SK-N-MC (cell line): ENCODE results near the gene IFFO2.

Source experiments
- DNase-seq: peaks from one replicate; pipeline ENCODE4 v3.0.0-alpha.2; 2011; ENCODE audit warnings: low read depth, low spot score
- H3K27ac ChIP-seq: fragments of 200-600 bp; sonication (generic); 2 replicates; pipeline ENCODE4 v1.5.1; 2016; ENCODE audit warnings: mixed run types
- H3K36me3 ChIP-seq: fragments of 200-600 bp; sonication (generic); 2 replicates; pipeline ENCODE4 v1.6.1; 2017; ENCODE audit warnings: antibody characterized with exemption, low read length, mixed read lengths; ENCODE audit not compliant: insufficient read depth
- H3K4me3 ChIP-seq: fragments of 200-600 bp; sonication (generic); 2 replicates; pipeline ENCODE4 v1.5.1; 2016
- H3K9ac ChIP-seq: fragments of 200-600 bp; sonication (generic); 2 replicates; pipeline ENCODE4 v1.8.0; 2017; ENCODE audit warnings: mixed run types, mixed read lengths; ENCODE audit not compliant: insufficient read length
- H3K9me3 ChIP-seq: fragments of 200-600 bp; sonication (generic); 2 replicates; pipeline ENCODE4 v1.6.1; 2017; ENCODE audit warnings: low read depth, mild to moderate bottlenecking, antibody characterized with exemption, low read length, moderate library complexity, mixed read lengths
- EZH2 ChIP-seq: fragments of 200-600 bp; sonication (generic); IDR thresholded peaks from one replicate; pipeline ENCODE4 v1.6.1; 2017; ENCODE audit warnings: antibody characterized with exemption
- FOXP2 ChIP-seq: optimal IDR thresholded peaks from 2 replicates; pipeline ENCODE3; 2011; ENCODE audit warnings: mild to moderate bottlenecking, moderate library complexity; ENCODE audit not compliant: insufficient read depth; ENCODE audit errors: extremely low read length, control extremely low read depth
- POLR2AphosphoS5 ChIP-seq: IDR thresholded peaks from 2 replicates; pipeline ENCODE4 v1.6.1; 2012; ENCODE audit warnings: mild to moderate bottlenecking, low read depth, low read length, borderline replicate concordance

Gene IFFO2

DNA sequence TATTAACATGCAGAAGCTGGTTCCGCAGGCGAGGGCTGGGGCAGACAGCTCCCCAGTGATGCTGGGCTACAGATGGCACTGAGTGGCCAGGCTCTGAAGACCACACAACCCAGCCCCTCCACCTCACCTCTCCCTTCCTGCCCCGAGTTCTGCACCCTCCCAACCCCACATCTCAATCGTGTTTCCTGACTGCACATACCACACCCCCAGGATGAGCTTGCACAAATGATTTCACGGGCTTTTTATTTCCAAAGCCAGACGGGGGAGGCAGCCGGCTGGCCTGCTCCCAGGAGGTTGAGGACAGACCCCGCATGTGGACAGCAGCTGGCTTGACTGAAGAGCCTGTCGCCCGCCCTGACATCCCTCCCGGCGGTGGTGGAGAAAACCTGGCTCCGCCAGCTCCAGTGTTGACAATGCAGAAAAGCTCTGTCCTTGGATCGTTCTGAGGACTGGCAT is 32.7 kb downstream of the IFFO2 start:
- H3K4me3 ChIP-seq = no peak overlapping the region
- no peak for DNase-seq

GRCh38 chr1:18922848-18923755 is 33.4 kb downstream of the IFFO2 start:
- no peak for DNase-seq
- no peaks in the 10 kb centered on the region for H3K9me3 ChIP-seq
- H3K4me3 ChIP-seq = no peak overlapping the region
- no peaks in the 10 kb centered on the region; the same call in 1 of the 2 replicates for H3K36me3 ChIP-seq
- no peak overlapping the region for H3K9ac ChIP-seq
- peak overlapping the region; percentile 46 for H3K27ac ChIP-seq
- TF ChIP-seq FOXP2 = no peak
- TF ChIP-seq EZH2 = no peak
- no peak for TF ChIP-seq POLR2AphosphoS5

More for the DNA sequence above, 32.7 kb downstream of the IFFO2 start:
- TF ChIP-seq EZH2 (no peak), FOXP2 (no peak), POLR2AphosphoS5 (no peak)
- H3K9ac ChIP-seq = no peak overlapping the region
- H3K36me3 ChIP-seq = no peaks in the 10 kb centered on the region; the same call in 1 of the 2 replicates
- no peaks in the 10 kb centered on the region for H3K9me3 ChIP-seq
- no peak overlapping the region for H3K27ac ChIP-seq

DNA sequence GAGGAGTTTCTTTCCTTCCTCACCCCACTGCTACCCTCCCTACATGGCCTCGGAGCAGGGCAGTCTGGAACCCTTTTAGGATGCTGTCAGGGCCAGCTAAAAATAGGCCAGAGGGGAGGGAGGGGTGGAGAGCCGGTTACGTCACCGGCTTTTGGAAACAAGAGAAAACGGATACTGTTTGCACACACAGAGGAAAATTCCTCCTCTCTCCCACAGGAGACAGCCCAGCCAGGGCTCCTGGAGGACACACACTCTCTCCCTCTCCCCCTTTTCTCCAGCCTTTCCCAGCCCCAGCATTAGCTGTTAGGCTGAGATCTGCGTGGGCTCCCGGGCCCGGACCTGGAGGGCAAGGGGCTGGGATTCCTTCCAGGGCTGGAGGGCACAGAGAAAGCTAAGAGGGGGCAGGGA is 34.2 kb downstream of the IFFO2 start:
- H3K27ac ChIP-seq = peak overlapping the region; percentile 46
- H3K9me3 ChIP-seq = no peaks in the 10 kb centered on the region
- TF ChIP-seq EZH2 (no peak), POLR2AphosphoS5 (no peak), FOXP2 (no peak)
- no peak for DNase-seq
- no peak overlapping the region for H3K4me3 ChIP-seq
- no peaks in the 10 kb centered on the region; the same call in 1 of the 2 replicates for H3K36me3 ChIP-seq
- H3K9ac ChIP-seq = no peak overlapping the region

DNA sequence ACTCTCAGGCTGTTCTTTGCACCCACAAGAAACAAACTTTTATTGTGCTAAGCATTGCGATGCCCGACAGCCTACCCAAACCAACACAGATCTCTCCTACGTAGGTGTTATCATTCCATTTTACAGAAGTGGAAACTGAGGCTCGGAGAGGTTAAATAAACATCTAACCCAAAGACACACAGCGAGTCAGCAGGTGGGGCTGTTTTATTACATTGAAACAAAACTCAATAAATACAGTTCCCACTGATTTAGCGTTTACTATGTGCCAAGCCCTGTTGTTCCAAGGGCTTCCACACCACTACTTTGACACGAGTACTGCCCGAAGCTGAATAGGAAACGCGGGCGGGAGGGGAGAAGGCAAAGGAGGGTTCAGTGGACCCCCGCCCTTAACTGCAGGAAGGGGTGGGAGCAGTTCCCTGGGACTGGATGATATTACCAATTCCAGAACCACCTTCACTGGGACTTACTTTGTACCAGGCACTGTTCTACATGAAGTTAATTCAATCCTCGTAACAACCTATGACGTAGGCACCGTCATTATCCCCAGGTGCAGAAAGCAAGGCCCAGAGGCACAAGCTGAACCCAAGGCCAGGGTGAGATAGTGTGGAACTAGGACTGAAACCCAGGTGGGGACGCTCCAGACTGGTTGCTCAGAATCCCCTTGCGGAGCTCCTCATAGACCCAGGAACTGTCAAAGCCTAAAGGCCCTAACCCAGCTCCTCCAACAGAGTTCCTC is 34.8 kb downstream of the IFFO2 start:
- Histone ChIP-seq H3K4me3 (no peak overlapping the region), H3K9me3 (no peaks in the 10 kb centered on the region), H3K9ac (no peak overlapping the region), H3K27ac (no peak overlapping the region), H3K36me3 (no peaks in the 10 kb centered on the region; the same call in 1 of the 2 replicates)
- DNase-seq = no peak
- TF ChIP-seq EZH2 (no peak), FOXP2 (no peak), POLR2AphosphoS5 (no peak)

DNA sequence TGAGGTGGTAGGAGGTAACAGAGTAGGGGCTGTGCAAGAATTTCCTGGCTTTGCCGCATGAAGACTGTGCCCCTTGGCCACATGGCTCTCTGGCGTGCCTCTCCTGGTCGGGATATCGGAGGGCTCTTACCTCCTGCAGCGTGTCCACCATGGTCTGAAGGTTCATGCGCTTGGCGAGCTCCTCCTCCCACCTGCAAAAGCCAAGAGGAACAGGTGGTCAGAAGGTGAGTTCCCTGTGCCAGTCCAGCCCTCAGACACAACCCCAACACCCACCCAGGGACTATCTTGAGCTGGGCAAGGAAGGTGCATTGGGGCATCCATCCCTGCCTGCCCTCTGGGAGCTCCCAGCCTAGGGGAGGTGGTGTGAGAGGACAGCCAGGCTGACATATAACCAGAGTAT is 35.5 kb downstream of the IFFO2 start:
- no peak for TF ChIP-seq EZH2
- no peak for TF ChIP-seq POLR2AphosphoS5
- TF ChIP-seq FOXP2 = no peak
- no peak overlapping the region for H3K9ac ChIP-seq
- no peak overlapping the region for H3K4me3 ChIP-seq
- no peaks in the 10 kb centered on the region for H3K9me3 ChIP-seq
- DNase-seq = no peak
- H3K36me3 ChIP-seq = no peaks in the 10 kb centered on the region; the same call in 1 of the 2 replicates
- H3K27ac ChIP-seq = no peak overlapping the region

DNA sequence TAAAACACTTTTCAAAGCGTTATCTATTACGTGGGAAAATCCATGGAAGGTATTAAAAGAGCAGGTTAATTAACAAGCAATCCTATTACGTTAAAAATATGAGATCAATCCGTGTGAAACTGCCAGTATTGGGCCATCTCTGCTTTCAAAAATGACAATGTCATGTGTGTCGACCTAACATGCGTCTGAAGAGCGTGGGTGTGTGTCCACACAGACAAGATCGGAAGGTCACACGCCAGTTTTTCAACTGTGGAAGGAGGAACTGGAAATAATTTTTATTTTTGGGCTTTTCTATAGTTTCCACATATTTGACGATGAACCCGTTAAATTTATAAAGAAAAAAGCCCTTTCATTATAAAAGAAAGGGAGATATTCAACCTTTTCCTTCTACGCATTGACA is 36.5 kb downstream of the IFFO2 start:
- Histone ChIP-seq H3K36me3 (no peaks in the 10 kb centered on the region; the same call in 1 of the 2 replicates), H3K9me3 (no peaks in the 10 kb centered on the region), H3K27ac (no peak overlapping the region), H3K4me3 (no peak overlapping the region), H3K9ac (no peak overlapping the region)
- no peak for DNase-seq
- TF ChIP-seq EZH2 = no peak
- TF ChIP-seq POLR2AphosphoS5 = no peak
- no peak for TF ChIP-seq FOXP2

DNA sequence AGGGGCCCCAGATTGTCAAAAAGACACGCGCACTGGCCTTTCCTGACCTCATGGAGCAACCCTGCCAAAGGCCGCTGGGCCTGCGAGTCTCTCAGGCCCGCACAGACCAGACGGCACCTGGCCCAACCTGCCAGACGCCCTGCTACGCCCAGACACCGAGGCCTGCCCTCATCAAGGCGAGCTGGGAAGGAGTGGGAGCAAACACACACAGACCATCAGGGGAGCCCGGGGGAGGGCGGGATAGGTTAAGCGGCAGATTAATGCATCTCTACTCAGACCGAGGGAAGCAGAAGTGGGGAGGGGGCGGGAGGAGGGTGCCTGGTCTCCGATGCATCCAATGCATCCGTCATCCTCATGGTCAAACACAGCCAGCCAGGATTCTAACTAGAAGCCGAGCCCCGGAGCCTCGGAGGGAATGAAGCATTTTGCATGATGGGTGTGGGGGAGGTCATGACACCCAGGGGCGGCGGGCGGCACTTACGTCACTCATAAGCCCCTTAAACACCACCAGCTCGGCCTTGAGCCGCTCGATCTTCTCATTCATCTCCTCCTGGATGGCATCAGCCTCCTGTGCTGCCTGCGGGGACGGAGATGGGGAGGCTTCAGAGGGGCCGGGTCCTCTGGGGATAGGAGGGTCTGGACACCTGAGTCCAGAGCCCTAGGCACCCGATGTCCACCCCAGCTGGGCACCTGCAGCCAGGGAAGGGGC is 37.1 kb downstream of the IFFO2 start:
- TF ChIP-seq POLR2AphosphoS5 (no peak), EZH2 (no peak), FOXP2 (no peak)
- H3K36me3 ChIP-seq = no peaks in the 10 kb centered on the region; the same call in 1 of the 2 replicates
- H3K9ac ChIP-seq = no peak overlapping the region
- H3K9me3 ChIP-seq = no peaks in the 10 kb centered on the region
- H3K27ac ChIP-seq = no peak overlapping the region
- no peak overlapping the region for H3K4me3 ChIP-seq
- DNase-seq = no peak
